ENCODE data around the gene WDR49.

- no peak for TF ChIP-seq CTCF (IDR thresholded peaks at IDR 0.05)
- TF ChIP-seq POLR2AphosphoS5 (IDR thresholded peaks at IDR 0.05) = no peak
- no peak for TF ChIP-seq EP300 (IDR thresholded peaks at IDR 0.05)
- no peak for TF ChIP-seq POLR2A (IDR thresholded peaks at IDR 0.05)
Observed at GRCh38 chr3:167554898-167555297, 98.8 kb downstream of the WDR49 start.

All from suprapubic skin (tissue), 4 donors.